Adrenal gland (tissue), 5 donors: ENCODE measurements around the gene MOK.

Experiments used
- POLR2A ChIP-seq, 2 donors: fragments of 450-650 bp; IDR thresholded peaks; one replicate each; pipeline ENCODE4 v1.6.1; 2017; ENCODE audit warnings: antibody characterized with exemption in 2 of 2, mild to moderate bottlenecking in 2 of 2, moderate library complexity in 1 of 2
- TF ChIP-seq, protein P1 (sequence below), 6 experiments: fragments of 450-650 bp in 4 of 6; fragments of 200-600 bp in 2 of 6; sonication (generic) in 1 of 6; IDR thresholded peaks; 1 replicate in 5 of 6; 2 replicates in 1 of 6; pipeline versions ENCODE4 v1.5.1 to v1.8.0; 2016 to 2021; ENCODE audit warnings: antibody characterized with exemption in 6 of 6, mild to moderate bottlenecking in 2 of 6, moderate library complexity in 1 of 6
- donor health status: DM: no; HTN: no; CAD: no.

DNA sequence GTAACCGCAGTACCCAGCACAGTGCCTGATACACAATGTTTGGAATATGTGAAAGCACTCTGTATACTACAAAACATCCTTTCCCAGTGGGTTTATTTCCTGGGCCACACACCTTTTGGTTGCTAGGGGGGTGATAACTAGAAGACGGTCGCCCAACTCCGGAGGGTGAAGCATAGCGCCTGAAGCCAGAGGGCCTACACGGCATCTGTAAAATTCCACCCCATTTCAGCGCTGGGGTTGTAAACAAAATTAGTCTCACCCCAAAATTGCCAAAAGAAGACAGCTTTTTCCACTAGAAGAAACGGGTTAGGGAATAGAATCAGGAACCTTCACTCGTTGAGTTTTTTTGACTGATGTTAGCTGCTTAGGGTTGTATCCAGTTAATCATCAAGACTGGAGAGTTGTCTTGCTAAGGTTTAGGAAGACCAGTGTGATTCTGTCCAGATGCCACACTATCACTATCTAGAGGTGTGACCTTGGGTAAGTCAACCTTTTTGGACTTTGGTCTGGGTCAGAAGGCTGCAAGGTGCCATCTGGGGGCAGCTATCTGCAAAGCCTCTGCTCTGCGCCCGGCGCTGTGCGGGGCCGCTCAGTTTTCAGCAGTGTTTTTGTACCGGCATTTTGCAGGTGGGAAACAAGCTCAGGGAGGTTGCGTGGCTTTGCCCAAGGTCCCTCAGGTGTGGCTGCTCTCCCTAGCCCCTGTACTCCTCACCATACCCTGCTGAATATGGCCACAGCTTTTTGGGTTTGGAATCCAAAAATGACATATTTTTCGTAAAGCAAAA lies 15.9 kb upstream of the MOK start:
- TF ChIP-seq, protein P1, sequence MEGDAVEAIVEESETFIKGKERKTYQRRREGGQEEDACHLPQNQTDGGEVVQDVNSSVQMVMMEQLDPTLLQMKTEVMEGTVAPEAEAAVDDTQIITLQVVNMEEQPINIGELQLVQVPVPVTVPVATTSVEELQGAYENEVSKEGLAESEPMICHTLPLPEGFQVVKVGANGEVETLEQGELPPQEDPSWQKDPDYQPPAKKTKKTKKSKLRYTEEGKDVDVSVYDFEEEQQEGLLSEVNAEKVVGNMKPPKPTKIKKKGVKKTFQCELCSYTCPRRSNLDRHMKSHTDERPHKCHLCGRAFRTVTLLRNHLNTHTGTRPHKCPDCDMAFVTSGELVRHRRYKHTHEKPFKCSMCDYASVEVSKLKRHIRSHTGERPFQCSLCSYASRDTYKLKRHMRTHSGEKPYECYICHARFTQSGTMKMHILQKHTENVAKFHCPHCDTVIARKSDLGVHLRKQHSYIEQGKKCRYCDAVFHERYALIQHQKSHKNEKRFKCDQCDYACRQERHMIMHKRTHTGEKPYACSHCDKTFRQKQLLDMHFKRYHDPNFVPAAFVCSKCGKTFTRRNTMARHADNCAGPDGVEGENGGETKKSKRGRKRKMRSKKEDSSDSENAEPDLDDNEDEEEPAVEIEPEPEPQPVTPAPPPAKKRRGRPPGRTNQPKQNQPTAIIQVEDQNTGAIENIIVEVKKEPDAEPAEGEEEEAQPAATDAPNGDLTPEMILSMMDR (IDR thresholded peaks at IDR 0.05): no peak
- no peak for TF ChIP-seq POLR2A (IDR thresholded peaks at IDR 0.05)
